K562 (cell line): Measurements from ENCODE around the gene BSPRY. TPM values are rescaled to one million over a fixed set of nuclear protein-coding genes. Genes with fewer than 3 reads are reported as not detected.

Experiments
- FOXJ3 ChIP-seq: sonication (generic); formaldehyde crosslinking; IDR thresholded peaks from 2 replicates; pipeline ENCODE4 v1.4.0; 2020; ENCODE audit warnings: mild to moderate bottlenecking, missing genetic modification reagents
- GATAD2A ChIP-seq: fragments of 450-650 bp; IDR thresholded peaks from 2 replicates; pipeline ENCODE4 v1.6.1; 2017
- HNRNPUL1 ChIP-seq: fragments of 200-400 bp; formaldehyde crosslinking; IDR thresholded peaks from 2 replicates; pipeline ENCODE4 v1.6.1; 2017; ENCODE audit warnings: low read length
- LEF1 ChIP-seq: fragments of 450-650 bp; IDR thresholded peaks from 2 replicates; pipeline ENCODE4 v1.6.1; 2016; ENCODE audit warnings: mild to moderate bottlenecking
- MBD2 ChIP-seq: sonication (generic); IDR thresholded peaks from 2 replicates; pipeline ENCODE4 v1.6.1; 2016; ENCODE audit warnings: low read depth, borderline replicate concordance
- NBN ChIP-seq: fragments of 450-650 bp; IDR thresholded peaks from 2 replicates; pipeline ENCODE4 v1.6.1; 2016; ENCODE audit warnings: low read depth, mild to moderate bottlenecking
- RB1 ChIP-seq: fragments of 450-650 bp; IDR thresholded peaks from 2 replicates; pipeline ENCODE4 v1.6.1; 2017; ENCODE audit warnings: low read depth, mild to moderate bottlenecking
- SOX6 ChIP-seq: fragments of 450-650 bp; IDR thresholded peaks from 2 replicates; pipeline ENCODE4 v1.6.1; 2014; ENCODE audit warnings: mild to moderate bottlenecking
- SRSF7 ChIP-seq: fragments of 200-400 bp; formaldehyde crosslinking; optimal IDR thresholded peaks from 2 replicates; pipeline ENCODE3; 2017; ENCODE audit warnings: mild to moderate bottlenecking, low read depth, low read length
- ZC3H11A ChIP-seq: IDR thresholded peaks from 2 replicates; pipeline ENCODE4 v1.6.1; 2012; ENCODE audit warnings: low read depth, low read length, improper control_type of control experiment
- ZKSCAN1 ChIP-seq: fragments of 150-350 bp; IDR thresholded peaks from 2 replicates; pipeline ENCODE4 v1.6.1; 2016; ENCODE audit warnings: low read depth, low read length
- ZNF507 ChIP-seq: conservative IDR thresholded peaks from 2 replicates; pipeline ENCODE4 v1.6.1; 2017; ENCODE audit warnings: missing genetic modification characterization, missing compliant biosample characterization
- polyA plus RNA-seq, 8 experiments: library from polyadenylated mRNA; depleted of rRNA in 4 of 8; stranded (reverse) in 5 of 8; unstranded in 3 of 8; fragments of >200 nt; fragmentation: Nextera tagmentation in 2 of 8; fragmentation: Illumina TruSeq in 1 of 8; extraction: Ambion mirVana in 2 of 8; extraction: Trizol in 1 of 8; gene quantifications; 2 replicates each; pipeline versions ENCODE4 v1.2.1 to v1.2.3, GENCODE V29; 2011 to 2014; ENCODE audit warnings: inconsistent platforms in 1 of 8, missing spikeins in 1 of 8
- total RNA-seq, 7 experiments: library from RNA; depleted of rRNA in 6 of 7; stranded (reverse); fragments of >200 nt in 6 of 7; fragmentation: Illumina TruSeq in 2 of 7; extraction: Trizol in 2 of 7; gene quantifications; 2 replicates each; pipeline versions ENCODE4 v1.2.1 to v1.2.3, GENCODE V29; 2011 to 2021; ENCODE audit warnings: low replicate concordance in 1 of 7
- TF ChIP-seq, protein P1 (sequence below): fragments of 450-650 bp; IDR thresholded peaks from 2 replicates; pipeline ENCODE4 v1.7.0; 2016; ENCODE audit warnings: borderline replicate concordance
- TF ChIP-seq, protein P2 (sequence below): fragments of 200-800 bp; sonication (Bioruptor generic); IDR thresholded peaks from 2 replicates; pipeline ENCODE4 v1.6.1; 2017; ENCODE audit warnings: missing genetic modification characterization, missing compliant biosample characterization
- TF ChIP-seq, protein P3 (sequence below): fragments of 250-450 bp; sonication (Bioruptor Pico); IDR thresholded peaks from 2 replicates; pipeline ENCODE4 v1.4.0; 2020; ENCODE audit warnings: mild to moderate bottlenecking, moderate library complexity
- TF ChIP-seq, protein P4 (sequence below), 3 experiments: fragments of 200-800 bp in 1 of 3; fragments of 250-450 bp in 1 of 3; fragments of 450-650 bp in 1 of 3; sonication (Bioruptor Pico) in 1 of 3; sonication (Bioruptor generic) in 1 of 3; formaldehyde crosslinking in 1 of 3; IDR thresholded peaks; 2 replicates each; pipeline versions ENCODE4 v1.6.1 to v1.8.0; 2016 to 2022; ENCODE audit warnings: mild to moderate bottlenecking in 2 of 3, missing genetic modification characterization in 2 of 3, missing compliant biosample characterization in 1 of 3, moderate library complexity in 1 of 3

BSPRY gene
- total and polyA plus RNA-seq, 9 of the 15 experiments (the other 6 are each of a cell fraction or from before 2014, with no cell fraction given) = 0.07 to 0.67 (median 0.18) TPM

DNA sequence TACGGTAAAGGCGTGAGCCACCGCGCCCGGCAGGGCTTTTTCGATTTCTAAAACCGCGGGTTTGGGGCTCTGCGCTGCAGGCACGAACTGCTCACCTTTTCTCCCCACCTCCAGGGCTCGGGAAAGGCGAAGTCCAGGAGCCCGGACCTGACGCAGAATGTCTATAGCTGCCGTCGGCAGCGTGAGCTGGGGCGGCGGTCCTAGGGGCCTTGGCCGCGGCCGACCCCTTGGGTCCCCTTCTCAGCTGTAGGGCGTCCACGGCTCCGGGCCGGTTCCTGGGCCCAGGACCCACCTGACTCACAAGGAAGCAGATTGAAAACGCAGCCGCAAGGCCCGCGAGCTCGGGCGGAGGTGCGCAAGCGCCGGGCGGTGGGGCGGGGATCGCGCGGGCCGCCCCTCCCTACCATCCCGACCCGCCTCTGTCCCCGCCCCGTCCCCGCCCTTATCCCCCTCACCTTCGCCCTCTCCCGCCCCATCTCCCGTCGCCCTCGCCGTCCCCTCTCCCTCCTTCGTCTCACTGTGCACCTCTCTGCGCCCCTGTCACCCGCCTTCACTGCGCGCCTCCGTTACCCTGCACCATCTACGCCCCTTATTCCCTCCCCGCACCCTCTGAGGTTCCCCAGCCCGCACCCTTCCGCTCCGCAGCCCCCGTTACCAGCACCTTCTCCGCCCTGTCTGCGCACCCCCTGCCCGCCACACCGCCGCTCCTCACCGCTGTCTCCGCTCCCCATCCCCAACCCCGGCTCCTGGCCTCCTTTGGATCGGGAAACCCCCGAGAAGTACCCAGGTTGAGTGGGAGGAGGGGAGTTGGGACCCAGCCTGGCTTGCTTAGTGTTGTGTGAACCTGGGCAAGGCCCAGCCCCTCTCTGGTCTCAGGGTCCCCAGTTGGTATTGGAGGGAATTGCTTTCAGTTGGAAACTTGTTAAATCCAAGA lies 27.6 kb downstream of the BSPRY start, which contains the start of gene HDHD3 (continued):
- TF ChIP-seq, protein P1, sequence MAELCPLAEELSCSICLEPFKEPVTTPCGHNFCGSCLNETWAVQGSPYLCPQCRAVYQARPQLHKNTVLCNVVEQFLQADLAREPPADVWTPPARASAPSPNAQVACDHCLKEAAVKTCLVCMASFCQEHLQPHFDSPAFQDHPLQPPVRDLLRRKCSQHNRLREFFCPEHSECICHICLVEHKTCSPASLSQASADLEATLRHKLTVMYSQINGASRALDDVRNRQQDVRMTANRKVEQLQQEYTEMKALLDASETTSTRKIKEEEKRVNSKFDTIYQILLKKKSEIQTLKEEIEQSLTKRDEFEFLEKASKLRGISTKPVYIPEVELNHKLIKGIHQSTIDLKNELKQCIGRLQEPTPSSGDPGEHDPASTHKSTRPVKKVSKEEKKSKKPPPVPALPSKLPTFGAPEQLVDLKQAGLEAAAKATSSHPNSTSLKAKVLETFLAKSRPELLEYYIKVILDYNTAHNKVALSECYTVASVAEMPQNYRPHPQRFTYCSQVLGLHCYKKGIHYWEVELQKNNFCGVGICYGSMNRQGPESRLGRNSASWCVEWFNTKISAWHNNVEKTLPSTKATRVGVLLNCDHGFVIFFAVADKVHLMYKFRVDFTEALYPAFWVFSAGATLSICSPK = no peak
- TF ChIP-seq MBD2 (0 out of 2 replicates have a peak, but pooled peaks have one; percentile 29), NBN (no peak), ZNF507 (no peak), RB1 (peak; percentile 33; the same call in 1 of the 2 replicates), LEF1 (no peak), SRSF7 (no peak), SOX6 (no peak), HNRNPUL1 (no peak), FOXJ3 (no peak), GATAD2A (peak; percentile 39; the same call in 1 of the 2 replicates), ZC3H11A (no peak), ZKSCAN1 (no peak)
- TF ChIP-seq, protein P2, sequence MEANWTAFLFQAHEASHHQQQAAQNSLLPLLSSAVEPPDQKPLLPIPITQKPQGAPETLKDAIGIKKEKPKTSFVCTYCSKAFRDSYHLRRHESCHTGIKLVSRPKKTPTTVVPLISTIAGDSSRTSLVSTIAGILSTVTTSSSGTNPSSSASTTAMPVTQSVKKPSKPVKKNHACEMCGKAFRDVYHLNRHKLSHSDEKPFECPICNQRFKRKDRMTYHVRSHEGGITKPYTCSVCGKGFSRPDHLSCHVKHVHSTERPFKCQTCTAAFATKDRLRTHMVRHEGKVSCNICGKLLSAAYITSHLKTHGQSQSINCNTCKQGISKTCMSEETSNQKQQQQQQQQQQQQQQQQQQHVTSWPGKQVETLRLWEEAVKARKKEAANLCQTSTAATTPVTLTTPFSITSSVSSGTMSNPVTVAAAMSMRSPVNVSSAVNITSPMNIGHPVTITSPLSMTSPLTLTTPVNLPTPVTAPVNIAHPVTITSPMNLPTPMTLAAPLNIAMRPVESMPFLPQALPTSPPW = peak; percentile 76
- TF ChIP-seq, protein P3, sequence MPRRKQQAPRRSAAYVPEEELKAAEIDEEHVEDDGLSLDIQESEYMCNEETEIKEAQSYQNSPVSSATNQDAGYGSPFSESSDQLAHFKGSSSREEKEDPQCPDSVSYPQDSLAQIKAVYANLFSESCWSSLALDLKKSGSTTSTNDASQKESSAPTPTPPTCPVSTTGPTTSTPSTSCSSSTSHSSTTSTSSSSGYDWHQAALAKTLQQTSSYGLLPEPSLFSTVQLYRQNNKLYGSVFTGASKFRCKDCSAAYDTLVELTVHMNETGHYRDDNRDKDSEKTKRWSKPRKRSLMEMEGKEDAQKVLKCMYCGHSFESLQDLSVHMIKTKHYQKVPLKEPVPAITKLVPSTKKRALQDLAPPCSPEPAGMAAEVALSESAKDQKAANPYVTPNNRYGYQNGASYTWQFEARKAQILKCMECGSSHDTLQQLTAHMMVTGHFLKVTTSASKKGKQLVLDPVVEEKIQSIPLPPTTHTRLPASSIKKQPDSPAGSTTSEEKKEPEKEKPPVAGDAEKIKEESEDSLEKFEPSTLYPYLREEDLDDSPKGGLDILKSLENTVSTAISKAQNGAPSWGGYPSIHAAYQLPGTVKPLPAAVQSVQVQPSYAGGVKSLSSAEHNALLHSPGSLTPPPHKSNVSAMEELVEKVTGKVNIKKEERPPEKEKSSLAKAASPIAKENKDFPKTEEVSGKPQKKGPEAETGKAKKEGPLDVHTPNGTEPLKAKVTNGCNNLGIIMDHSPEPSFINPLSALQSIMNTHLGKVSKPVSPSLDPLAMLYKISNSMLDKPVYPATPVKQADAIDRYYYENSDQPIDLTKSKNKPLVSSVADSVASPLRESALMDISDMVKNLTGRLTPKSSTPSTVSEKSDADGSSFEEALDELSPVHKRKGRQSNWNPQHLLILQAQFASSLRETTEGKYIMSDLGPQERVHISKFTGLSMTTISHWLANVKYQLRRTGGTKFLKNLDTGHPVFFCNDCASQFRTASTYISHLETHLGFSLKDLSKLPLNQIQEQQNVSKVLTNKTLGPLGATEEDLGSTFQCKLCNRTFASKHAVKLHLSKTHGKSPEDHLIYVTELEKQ (CRISPR knock-in tag) = no peak
- TF ChIP-seq, protein P4, sequence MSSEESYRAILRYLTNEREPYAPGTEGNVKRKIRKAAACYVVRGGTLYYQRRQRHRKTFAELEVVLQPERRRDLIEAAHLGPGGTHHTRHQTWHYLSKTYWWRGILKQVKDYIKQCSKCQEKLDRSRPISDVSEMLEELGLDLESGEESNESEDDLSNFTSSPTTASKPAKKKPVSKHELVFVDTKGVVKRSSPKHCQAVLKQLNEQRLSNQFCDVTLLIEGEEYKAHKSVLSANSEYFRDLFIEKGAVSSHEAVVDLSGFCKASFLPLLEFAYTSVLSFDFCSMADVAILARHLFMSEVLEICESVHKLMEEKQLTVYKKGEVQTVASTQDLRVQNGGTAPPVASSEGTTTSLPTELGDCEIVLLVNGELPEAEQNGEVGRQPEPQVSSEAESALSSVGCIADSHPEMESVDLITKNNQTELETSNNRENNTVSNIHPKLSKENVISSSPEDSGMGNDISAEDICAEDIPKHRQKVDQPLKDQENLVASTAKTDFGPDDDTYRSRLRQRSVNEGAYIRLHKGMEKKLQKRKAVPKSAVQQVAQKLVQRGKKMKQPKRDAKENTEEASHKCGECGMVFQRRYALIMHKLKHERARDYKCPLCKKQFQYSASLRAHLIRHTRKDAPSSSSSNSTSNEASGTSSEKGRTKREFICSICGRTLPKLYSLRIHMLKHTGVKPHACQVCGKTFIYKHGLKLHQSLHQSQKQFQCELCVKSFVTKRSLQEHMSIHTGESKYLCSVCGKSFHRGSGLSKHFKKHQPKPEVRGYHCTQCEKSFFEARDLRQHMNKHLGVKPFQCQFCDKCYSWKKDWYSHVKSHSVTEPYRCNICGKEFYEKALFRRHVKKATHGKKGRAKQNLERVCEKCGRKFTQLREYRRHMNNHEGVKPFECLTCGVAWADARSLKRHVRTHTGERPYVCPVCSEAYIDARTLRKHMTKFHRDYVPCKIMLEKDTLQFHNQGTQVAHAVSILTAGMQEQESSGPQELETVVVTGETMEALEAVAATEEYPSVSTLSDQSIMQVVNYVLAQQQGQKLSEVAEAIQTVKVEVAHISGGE (CRISPR knock-in tag; IDR thresholded peaks at IDR 0.05) = no peak
